Sigmoid colon (tissue), 4 donors: ENCODE data around the gene CNOT10.

Source experiments
- POLR2A ChIP-seq, 2 donors: fragments of 450-650 bp; IDR thresholded peaks; one replicate each; pipeline ENCODE4 v1.6.1; 2016; ENCODE audit warnings: antibody characterized with exemption in 2 of 2, mild to moderate bottlenecking in 2 of 2, moderate library complexity in 2 of 2
- POLR2AphosphoS5 ChIP-seq, 4 donors: sonication (generic); formaldehyde crosslinking; IDR thresholded peaks; one replicate each; pipeline ENCODE4 v1.6.1; 2017; ENCODE audit warnings: antibody characterized with exemption in 4 of 4

DNA sequence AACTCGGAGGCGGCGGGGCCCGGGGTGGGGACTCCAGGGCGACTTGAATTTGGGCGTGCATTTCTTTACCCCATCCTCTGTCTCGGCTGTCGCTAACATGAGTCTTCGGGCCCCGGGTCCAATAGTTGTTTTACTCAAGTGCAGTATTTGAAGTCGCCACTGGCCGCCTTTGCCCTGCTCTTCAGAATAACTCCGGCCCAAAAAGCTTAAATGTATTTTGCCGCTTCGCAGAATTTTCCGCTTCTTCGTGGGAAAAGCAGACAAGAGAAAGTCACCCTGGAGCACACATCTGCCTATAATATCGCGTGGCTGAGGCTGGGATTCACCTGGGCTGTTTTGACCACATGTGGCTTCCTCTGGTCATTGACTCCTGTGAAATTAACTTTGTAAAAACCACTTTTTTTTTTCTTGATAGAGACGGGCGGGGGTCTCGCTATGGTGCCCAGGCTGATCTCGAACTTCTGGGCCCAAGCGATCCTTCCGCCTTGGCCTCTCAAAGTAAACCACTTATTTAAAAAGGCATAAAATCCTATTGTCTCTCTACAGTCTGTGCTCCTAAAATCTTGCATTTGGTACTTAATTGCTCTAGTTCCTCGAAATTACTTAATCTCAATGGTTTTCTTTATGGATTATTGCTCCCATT is 676 bp downstream of the CNOT10 start:
- TF ChIP-seq POLR2A (IDR thresholded peaks at IDR 0.05): no peak
- TF ChIP-seq POLR2AphosphoS5 (IDR thresholded peaks at IDR 0.05): no peak
